Effector memory CD4-positive, alpha-beta T cell (primary cell): ENCODE results near the gene RFPL1.
"Not testable (repeated sequence)": the region's sequence is repeated elsewhere in the genome, so short reads cannot be mapped to it uniquely, and the experiment has no call there.

ENCODE experiments used
- DNase-seq, 3 donors: peaks; one replicate each; pipeline ENCODE4 v3.0.0-alpha.2; 2020
- H3K27ac ChIP-seq: 2 replicates; pipeline ENCODE4 v1.7.0; 2013; ENCODE audit warnings: mild to moderate bottlenecking, low read length, moderate library complexity; ENCODE audit not compliant: insufficient read depth, poor library complexity, severe bottlenecking
- H3K27me3 ChIP-seq: replicated peaks from 2 replicates; pipeline ENCODE4 v1.7.0; 2013; ENCODE audit warnings: mild to moderate bottlenecking, low read length; ENCODE audit not compliant: insufficient read depth, control insufficient read depth, poor library complexity, severe bottlenecking
- H3K36me3 ChIP-seq: 2 replicates; pipeline ENCODE4 v1.7.0; 2013; ENCODE audit warnings: mild to moderate bottlenecking, low read length, moderate library complexity; ENCODE audit not compliant: control insufficient read depth, insufficient read depth
- H3K4me1 ChIP-seq: 2 replicates; pipeline ENCODE4 v1.7.0; 2013; ENCODE audit warnings: low read length, mild to moderate bottlenecking; ENCODE audit not compliant: control insufficient read depth, insufficient read depth, poor library complexity, severe bottlenecking
- H3K4me3 ChIP-seq: 2 replicates; pipeline ENCODE4 v1.7.0; 2013; ENCODE audit warnings: low read length, low read depth, mild to moderate bottlenecking; ENCODE audit not compliant: insufficient read depth, poor library complexity, severe bottlenecking
- H3K9me3 ChIP-seq: 2 replicates; pipeline ENCODE4 v1.7.0; 2013; ENCODE audit warnings: mild to moderate bottlenecking, low read length, moderate library complexity; ENCODE audit not compliant: control insufficient read depth
- total RNA-seq, 3 donors: gene quantifications; one replicate each; lab custom pipeline; 2026; lab: John Stamatoyannopoulos, UW

RFPL1 gene
- 0 reads per million in 3 donors for total RNA-seq

- H3K36me3 ChIP-seq, H3K9me3 ChIP-seq, H3K4me1 ChIP-seq, H3K4me3 ChIP-seq, DNase-seq, H3K27me3 ChIP-seq, H3K27ac ChIP-seq: not testable (repeated sequence)
Measured at GRCh38 chr22:29438283-29438682, at the start of gene RFPL1. RFPL1 (plus strand) TSS chr22:29438583.

GRCh38 chr22:29388759-29389090, 49.7 kb upstream of the RFPL1 start:
- Histone ChIP-seq H3K27ac (peak overlapping the region; percentile 70), H3K27me3 (no peaks in the 10 kb centered on the region), H3K4me1 (peaks cover 6% of the 10 kb centered on the region), H3K9me3 (no peaks in the 10 kb centered on the region), H3K36me3 (no peaks in the 10 kb centered on the region), H3K4me3 (peak overlapping the region; percentile 78)
- no peak for DNase-seq

GRCh38 chr22:29390270-29390669, 48.1 kb upstream of the RFPL1 start:
- H3K36me3 ChIP-seq = no peaks in the 10 kb centered on the region
- DNase-seq = no peak
- no peak overlapping the region for H3K27ac ChIP-seq
- no peak overlapping the region for H3K4me3 ChIP-seq
- no peaks in the 10 kb centered on the region for H3K9me3 ChIP-seq
- no peaks in the 10 kb centered on the region for H3K27me3 ChIP-seq
- H3K4me1 ChIP-seq = peaks cover 6% of the 10 kb centered on the region

- Histone ChIP-seq H3K4me3 (no peak overlapping the region), H3K27ac (no peak overlapping the region), H3K9me3 (no peaks in the 10 kb centered on the region), H3K36me3 (no peaks in the 10 kb centered on the region), H3K4me1 (peaks cover 6% of the 10 kb centered on the region), H3K27me3 (no peaks in the 10 kb centered on the region)
- DNase-seq = no peak
Measured at GRCh38 chr22:29391546-29391945, 46.8 kb upstream of the RFPL1 start.

- Histone ChIP-seq H3K27ac (no peak overlapping the region), H3K36me3 (no peaks in the 10 kb centered on the region), H3K4me1 (peaks cover 6% of the 10 kb centered on the region), H3K9me3 (no peaks in the 10 kb centered on the region), H3K27me3 (no peaks in the 10 kb centered on the region), H3K4me3 (no peak overlapping the region)
- DNase-seq = no peak
Measured at GRCh38 chr22:29393019-29393608, 45.3 kb upstream of the RFPL1 start.

GRCh38 chr22:29394931-29395581, 43.3 kb upstream of the RFPL1 start:
- DNase-seq = peak; percentile 14 to 36 (median 31)
- Histone ChIP-seq H3K27me3 (no peaks in the 10 kb centered on the region), H3K9me3 (no peaks in the 10 kb centered on the region), H3K4me1 (no peaks in the 10 kb centered on the region), H3K36me3 (no peaks in the 10 kb centered on the region), H3K4me3 (no peak overlapping the region), H3K27ac (no peak overlapping the region)

GRCh38 chr22:29396126-29396525, 42.3 kb upstream of the RFPL1 start:
- no peaks in the 10 kb centered on the region for H3K9me3 ChIP-seq
- H3K36me3 ChIP-seq = no peaks in the 10 kb centered on the region
- DNase-seq = no peak
- H3K27me3 ChIP-seq = no peaks in the 10 kb centered on the region
- no peaks in the 10 kb centered on the region for H3K4me1 ChIP-seq
- H3K27ac ChIP-seq = no peak overlapping the region
- no peak overlapping the region for H3K4me3 ChIP-seq

GRCh38 chr22:29397791-29398190, 40.6 kb upstream of the RFPL1 start:
- H3K27ac ChIP-seq = no peak overlapping the region
- H3K36me3 ChIP-seq = no peaks in the 10 kb centered on the region
- no peaks in the 10 kb centered on the region for H3K4me1 ChIP-seq
- H3K4me3 ChIP-seq = no peak overlapping the region
- DNase-seq = no peak
- H3K9me3 ChIP-seq = no peaks in the 10 kb centered on the region
- no peaks in the 10 kb centered on the region for H3K27me3 ChIP-seq

- no peaks in the 10 kb centered on the region for H3K4me1 ChIP-seq
- no peaks in the 10 kb centered on the region for H3K36me3 ChIP-seq
- H3K4me3 ChIP-seq = no peak overlapping the region
- H3K27me3 ChIP-seq = no peaks in the 10 kb centered on the region
- H3K9me3 ChIP-seq = no peaks in the 10 kb centered on the region
- DNase-seq = no peak
- H3K27ac ChIP-seq = no peak overlapping the region
Measured at GRCh38 chr22:29400576-29400975, 37.8 kb upstream of the RFPL1 start.

- DNase-seq, H3K27ac ChIP-seq, H3K27me3 ChIP-seq, H3K4me1 ChIP-seq, H3K36me3 ChIP-seq, H3K4me3 ChIP-seq, H3K9me3 ChIP-seq: not testable (repeated sequence)
Measured at GRCh38 chr22:29401538-29401937, 36.8 kb upstream of the RFPL1 start.
